Lower leg skin (tissue), 4 donors: ENCODE results near the gene DIP2A. TPM values are rescaled to one million over a fixed set of nuclear protein-coding genes. Genes with fewer than 3 reads are reported as not detected.

ENCODE experiments used
- DNase-seq, 2 donors: peaks; one replicate each; pipeline ENCODE4 v3.0.0-alpha.2; 2019; ENCODE audit warnings: low spot score in 2 of 2
- H3K4me3 ChIP-seq: fragments of 200-600 bp; sonication (generic); 2 replicates; pipeline ENCODE4 v1.5.1; 2017; ENCODE audit warnings: mild to moderate bottlenecking, low read depth; ENCODE audit not compliant: poor library complexity, severe bottlenecking
- POLR2A ChIP-seq, 2 donors: fragments of 450-650 bp; IDR thresholded peaks; one replicate each; pipeline ENCODE4 v1.6.1; 2016 to 2017; ENCODE audit warnings: antibody characterized with exemption in 2 of 2, mild to moderate bottlenecking in 1 of 2, moderate library complexity in 1 of 2
- WGBS, 2 donors: methylation state at CpG; one replicate each; pipeline ENCODE4 v1.1.5; 2018; 5-methylcytosine and 5-hydroxymethylcytosine counted together
- intact Hi-C: fragments of 100-400 bp; cut with DNase I; formaldehyde crosslinking; loops from one replicate; pipeline ENCODE4 v1.15.0; 2023; ENCODE audit warnings: low total_unique reads
- total RNA-seq, 4 donors: library from RNA; depleted of rRNA; stranded (reverse); fragments of >200 nt; gene quantifications; one replicate each; pipeline ENCODE4 v1.1.0, GENCODE V29; 2016
- TF ChIP-seq, protein P1 (sequence below), 3 donors: fragments of 450-650 bp; IDR thresholded peaks; one replicate each; pipeline ENCODE4 v1.5.1; 2016; ENCODE audit warnings: antibody characterized with exemption in 3 of 3, mild to moderate bottlenecking in 3 of 3, moderate library complexity in 2 of 3

The DIP2A gene
- total RNA-seq, 4 donors from 2014 or later: 37.3 to 77.8 (median 38.5) TPM

DNA sequence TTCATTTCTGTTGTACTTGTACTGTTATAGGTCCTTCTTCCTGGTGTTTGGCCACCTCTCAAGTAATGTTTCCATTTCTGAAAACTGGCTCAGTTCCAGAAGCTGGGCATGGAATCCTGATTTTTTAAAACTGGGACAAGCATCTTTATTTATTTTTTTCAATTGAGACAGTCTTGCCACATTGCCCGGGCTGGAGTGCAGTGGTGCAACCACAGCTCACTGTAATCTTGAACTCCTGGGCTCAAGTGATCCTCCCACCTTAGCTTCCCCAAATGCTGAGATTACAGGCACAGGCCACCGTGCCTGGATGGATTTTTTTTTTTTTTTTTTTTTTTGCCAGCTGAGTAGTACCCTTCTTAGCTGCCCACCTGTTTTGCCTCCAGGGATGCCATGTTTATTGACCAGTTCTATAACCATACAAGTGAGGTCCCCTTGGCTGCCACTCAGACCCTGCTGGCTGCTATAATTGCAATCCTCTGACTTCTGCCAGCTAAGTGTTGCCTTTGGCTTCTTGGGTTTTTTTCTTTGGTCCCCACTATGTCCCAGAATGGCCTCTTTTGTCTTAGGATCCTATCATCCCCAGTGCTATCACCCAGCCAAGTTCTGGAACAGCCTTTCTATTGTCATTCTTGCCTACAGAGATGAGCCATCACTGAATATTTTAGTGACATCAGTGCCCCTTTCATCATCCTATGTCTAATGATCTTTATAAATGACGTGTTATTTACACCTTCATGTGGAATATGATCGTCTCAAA is 3.9 kb upstream of the DIP2A start:
- no peak overlapping the region for H3K4me3 ChIP-seq
- TF ChIP-seq, protein P1, sequence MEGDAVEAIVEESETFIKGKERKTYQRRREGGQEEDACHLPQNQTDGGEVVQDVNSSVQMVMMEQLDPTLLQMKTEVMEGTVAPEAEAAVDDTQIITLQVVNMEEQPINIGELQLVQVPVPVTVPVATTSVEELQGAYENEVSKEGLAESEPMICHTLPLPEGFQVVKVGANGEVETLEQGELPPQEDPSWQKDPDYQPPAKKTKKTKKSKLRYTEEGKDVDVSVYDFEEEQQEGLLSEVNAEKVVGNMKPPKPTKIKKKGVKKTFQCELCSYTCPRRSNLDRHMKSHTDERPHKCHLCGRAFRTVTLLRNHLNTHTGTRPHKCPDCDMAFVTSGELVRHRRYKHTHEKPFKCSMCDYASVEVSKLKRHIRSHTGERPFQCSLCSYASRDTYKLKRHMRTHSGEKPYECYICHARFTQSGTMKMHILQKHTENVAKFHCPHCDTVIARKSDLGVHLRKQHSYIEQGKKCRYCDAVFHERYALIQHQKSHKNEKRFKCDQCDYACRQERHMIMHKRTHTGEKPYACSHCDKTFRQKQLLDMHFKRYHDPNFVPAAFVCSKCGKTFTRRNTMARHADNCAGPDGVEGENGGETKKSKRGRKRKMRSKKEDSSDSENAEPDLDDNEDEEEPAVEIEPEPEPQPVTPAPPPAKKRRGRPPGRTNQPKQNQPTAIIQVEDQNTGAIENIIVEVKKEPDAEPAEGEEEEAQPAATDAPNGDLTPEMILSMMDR (IDR thresholded peaks at IDR 0.05): no peak
- TF ChIP-seq POLR2A (IDR thresholded peaks at IDR 0.05): no peak
- DNase-seq: no peak
- intact Hi-C loops: no loop called here
- WGBS, 2 donors: 72 to 77% methylated on average over 4 of the region's 4 CpGs

DNA sequence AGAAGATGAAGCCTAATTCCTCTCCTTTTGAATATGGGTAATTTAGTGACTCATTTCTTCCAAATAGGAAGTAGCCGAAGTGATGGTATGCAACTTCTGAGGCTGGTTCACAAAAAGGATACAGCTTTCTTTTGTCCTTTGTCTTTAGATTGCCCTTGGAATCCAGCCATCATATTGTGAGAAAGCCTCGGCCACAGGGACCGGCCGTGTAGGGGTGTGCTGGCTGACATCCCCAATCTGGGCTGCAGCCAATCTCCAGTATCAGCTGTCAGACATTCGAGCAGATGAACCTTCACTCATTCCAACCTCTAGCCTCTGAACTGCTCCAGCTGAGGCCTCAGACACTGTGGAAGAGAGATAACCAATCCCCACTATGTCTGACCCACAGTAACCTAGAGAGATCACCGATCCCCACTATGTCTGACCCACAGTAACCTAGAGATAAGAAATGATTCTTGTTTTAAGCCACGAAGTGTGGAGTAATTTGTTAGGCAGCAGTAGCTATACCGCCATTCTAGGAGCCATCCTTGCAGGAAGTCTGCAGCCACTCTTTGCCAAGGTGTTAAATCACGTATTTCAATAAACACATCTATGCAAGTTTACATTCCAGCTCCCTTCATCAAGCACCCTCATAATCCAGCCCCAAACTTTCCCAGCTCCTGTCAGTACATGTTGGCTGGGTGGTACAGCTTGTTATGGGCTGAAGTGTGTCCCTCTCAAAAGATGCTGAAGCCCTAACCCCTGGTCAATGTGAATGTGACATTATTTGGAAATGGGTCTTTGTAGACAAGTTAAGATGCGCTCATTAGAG is 2.9 kb upstream of the DIP2A start:
- TF ChIP-seq, protein P1 (IDR thresholded peaks at IDR 0.05): no peak
- H3K4me3 ChIP-seq: no peak overlapping the region
- intact Hi-C loops: no loop called here
- DNase-seq: no peak
- WGBS, 2 donors: 46 to 49% methylated on average over 10 of the region's 10 CpGs

DNA sequence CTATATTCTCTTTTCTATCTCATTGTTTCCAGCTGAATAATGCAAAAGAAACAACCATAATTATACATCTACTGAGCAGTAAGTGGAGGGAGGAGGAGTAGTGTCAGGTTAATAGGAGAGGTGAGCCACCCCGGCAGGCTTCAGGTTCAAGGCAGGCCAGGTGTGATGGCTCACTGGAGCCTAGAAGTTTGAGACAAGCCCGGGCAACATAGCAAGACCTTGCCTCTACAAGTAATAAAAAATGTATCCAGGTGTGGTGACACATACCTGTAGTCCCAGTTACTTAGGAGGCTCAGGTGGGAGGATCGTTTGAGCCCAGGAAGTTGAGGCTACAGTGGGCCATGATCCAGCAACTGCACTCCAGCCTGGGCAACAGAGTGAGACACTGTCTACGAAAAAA is 1.9 kb upstream of the DIP2A start:
- 72 to 75% methylated on average over 4 of the region's 4 CpGs for WGBS, 2 donors
- DNase-seq: no peak
- no peak for TF ChIP-seq POLR2A (IDR thresholded peaks at IDR 0.05)
- TF ChIP-seq, protein P1 (IDR thresholded peaks at IDR 0.05): no peak
- intact Hi-C loops: no loop called here
- no peak overlapping the region for H3K4me3 ChIP-seq

DNA sequence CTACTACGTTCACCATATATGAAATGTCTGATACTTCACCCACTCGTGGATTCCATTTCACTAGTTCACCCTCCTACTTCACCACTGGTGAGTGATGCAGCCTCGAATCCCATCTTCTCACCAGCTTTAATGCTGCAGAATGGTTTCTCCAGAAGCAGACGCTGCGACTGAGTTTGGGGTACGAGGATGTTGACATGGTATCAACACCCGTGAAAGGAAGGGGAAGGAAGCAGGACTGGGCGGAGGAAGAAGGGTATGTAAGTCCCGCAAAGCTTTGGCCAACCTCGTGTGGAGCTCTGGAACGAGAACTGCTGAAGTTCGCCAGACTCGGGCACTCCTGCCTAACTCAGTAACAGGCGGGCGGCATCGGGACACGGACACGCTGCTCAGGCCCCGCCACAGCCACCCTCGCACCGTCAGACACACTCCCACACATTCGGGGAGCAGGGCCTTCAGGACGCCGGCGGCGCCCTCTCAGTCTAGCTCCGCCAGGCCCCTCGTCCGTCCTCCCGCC is 833 bp upstream of the DIP2A start:
- TF ChIP-seq POLR2A (IDR thresholded peaks at IDR 0.05): no peak
- intact Hi-C loops: no loop called here
- peak overlapping the region; percentile 73 for H3K4me3 ChIP-seq
- DNase-seq: peak; percentile 26 to 88
- WGBS, 2 donors: 0 to 1% methylated on average over 27 to 30 of the region's 30 CpGs

- no peak for DNase-seq
- peak overlapping the region; percentile 88 for H3K4me3 ChIP-seq
- TF ChIP-seq, protein P1 (IDR thresholded peaks at IDR 0.05): no peak
- TF ChIP-seq POLR2A (IDR thresholded peaks at IDR 0.05): no peak
- WGBS, 2 donors: 0% methylated on average over 1 to 15 of the region's 36 CpGs
- intact Hi-C loops: no loop called here
Measured at GRCh38 chr21:46459024-46459355, 299 bp downstream of the DIP2A start.

DNA sequence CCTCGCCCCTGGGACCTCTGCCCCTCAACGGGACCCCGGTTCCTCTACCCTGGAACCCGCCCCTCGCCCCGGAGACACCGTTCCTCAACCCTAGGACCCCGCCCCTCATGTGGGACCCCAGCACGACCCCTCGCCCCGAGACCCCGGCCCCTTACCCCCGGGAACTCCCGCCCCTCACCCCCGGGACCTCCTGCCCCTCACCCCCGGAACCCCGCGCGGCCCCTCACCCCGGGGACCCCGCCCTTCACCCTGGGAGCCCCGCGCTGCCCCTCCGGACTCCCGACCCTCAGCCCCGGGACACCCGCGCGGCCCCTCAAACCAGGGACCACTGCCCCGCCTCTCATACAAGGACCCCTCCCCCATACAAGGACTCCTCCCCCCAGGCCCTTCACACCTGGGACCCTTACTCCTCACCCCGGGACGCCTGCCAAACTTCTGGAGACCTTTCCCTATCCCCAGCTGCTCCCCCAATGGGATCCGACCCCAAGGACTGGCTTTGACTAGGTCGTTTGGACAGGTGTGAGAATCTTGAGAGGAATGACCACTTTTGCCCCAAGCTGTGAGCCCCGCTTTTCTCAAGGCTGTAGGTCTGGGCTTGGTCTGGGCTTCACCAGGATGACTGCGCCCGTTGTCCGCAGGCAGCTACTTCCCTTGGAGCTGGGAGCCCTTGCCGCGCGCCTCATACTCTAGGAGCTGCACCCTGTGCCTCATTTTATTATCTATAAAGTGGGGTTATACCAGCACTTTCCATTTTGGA is 843 bp downstream of the DIP2A start:
- peak; percentile 33 to 93 for DNase-seq
- intact Hi-C loops: no loop called here

More for the DNA sequence above, 843 bp downstream of the DIP2A start:
- 4 to 9% methylated on average over 11 to 36 of the region's 41 CpGs for WGBS, 2 donors
- H3K4me3 ChIP-seq: peak overlapping the region; percentile 88
- TF ChIP-seq, protein P1 (IDR thresholded peaks at IDR 0.05): no peak
- no peak for TF ChIP-seq POLR2A (IDR thresholded peaks at IDR 0.05)
